Astrocyte (in vitro differentiated cells and primary cell): Measurements from ENCODE around the gene SYCE1L. TPM values are rescaled to one million over a fixed set of nuclear protein-coding genes. Genes with fewer than 3 reads are reported as not detected.

Source experiments
- DNase-seq: peaks from one replicate; pipeline ENCODE4 v3.0.0-alpha.2; 2010; ENCODE audit warnings: low read depth
- FAIRE-seq: peaks from 2 replicates; lab custom pipeline; 2011; peaks lifted over from hg19 to GRCh38; lab: Jason Lieb, UNC
- H2AFZ ChIP-seq: 2 replicates; pipeline ENCODE4 v1.6.0; 2012; ENCODE audit warnings: low read depth, low read length, inconsistent platforms
- H3K27ac ChIP-seq: 2 replicates; pipeline ENCODE4 v1.5.1; 2011; ENCODE audit warnings: low read depth, low read length, inconsistent platforms
- H3K27me3 ChIP-seq: 2 replicates; pipeline ENCODE4 v1.6.0; 2011; ENCODE audit warnings: low read length, inconsistent platforms; ENCODE audit not compliant: insufficient read depth
- H3K36me3 ChIP-seq: 2 replicates; pipeline ENCODE4 v1.5.1; 2011; ENCODE audit warnings: low read length, inconsistent platforms; ENCODE audit not compliant: insufficient read depth
- H3K4me1 ChIP-seq: 2 replicates; pipeline ENCODE4 v1.5.1; 2011; ENCODE audit warnings: low read length, inconsistent platforms; ENCODE audit not compliant: insufficient read depth
- H3K4me2 ChIP-seq: 2 replicates; pipeline ENCODE4 v1.6.0; 2012; ENCODE audit warnings: low read length, inconsistent platforms
- H3K4me3 ChIP-seq: 2 replicates; pipeline ENCODE4 v1.5.1; 2011; ENCODE audit warnings: low read depth, mild to moderate bottlenecking, low read length, inconsistent platforms; ENCODE audit not compliant: insufficient read depth
- H3K79me2 ChIP-seq: 2 replicates; pipeline ENCODE4 v1.6.0; 2012; ENCODE audit warnings: mild to moderate bottlenecking, low read length, inconsistent platforms; ENCODE audit not compliant: insufficient read depth
- H3K9ac ChIP-seq: 2 replicates; pipeline ENCODE4 v1.6.0; 2012; ENCODE audit warnings: mild to moderate bottlenecking, low read length, inconsistent platforms
- H3K9me3 ChIP-seq: 2 replicates; pipeline ENCODE4 v1.5.1; 2012; ENCODE audit warnings: low read depth, mild to moderate bottlenecking, low read length, inconsistent platforms; ENCODE audit not compliant: insufficient read depth
- H4K20me1 ChIP-seq: 2 replicates; pipeline ENCODE4 v1.6.0; 2012; ENCODE audit warnings: low read length, inconsistent platforms; ENCODE audit not compliant: insufficient read depth
- H3K27ac Mint-ChIP-seq: one replicate; pipeline ENCODE4 v1.8.0; 2021; ENCODE audit warnings: mild to moderate bottlenecking, mixed read lengths; ENCODE audit not compliant: unreplicated experiment
- H3K27me3 Mint-ChIP-seq: one replicate; pipeline ENCODE4 v1.8.0; 2021; ENCODE audit warnings: low read depth, mixed read lengths; ENCODE audit not compliant: unreplicated experiment
- H3K36me3 Mint-ChIP-seq: one replicate; pipeline ENCODE4 v1.8.0; 2021; ENCODE audit warnings: low read depth, mixed read lengths; ENCODE audit not compliant: unreplicated experiment
- H3K4me1 Mint-ChIP-seq: one replicate; pipeline ENCODE4 v1.8.0; 2021; ENCODE audit warnings: low read depth, mixed read lengths; ENCODE audit not compliant: unreplicated experiment
- H3K4me3 Mint-ChIP-seq: one replicate; pipeline ENCODE4 v1.8.0; 2021; ENCODE audit warnings: mild to moderate bottlenecking, moderate library complexity, mixed read lengths; ENCODE audit not compliant: unreplicated experiment
- H3K9me3 Mint-ChIP-seq: one replicate; pipeline ENCODE4 v1.8.0; 2021; ENCODE audit warnings: mild to moderate bottlenecking, mixed read lengths; ENCODE audit not compliant: unreplicated experiment
- CTCF ChIP-seq: IDR thresholded peaks from 2 replicates; pipeline ENCODE4 v1.5.1; 2011; ENCODE audit warnings: low read depth, mild to moderate bottlenecking, inconsistent platforms, low read length, moderate library complexity; ENCODE audit not compliant: insufficient read depth
- EZH2 ChIP-seq: IDR thresholded peaks from 2 replicates; pipeline ENCODE4 v1.6.1; 2012; ENCODE audit warnings: mild to moderate bottlenecking, low read length, inconsistent platforms; ENCODE audit not compliant: insufficient read depth
- total RNA-seq: library from RNA; stranded (reverse); gene quantifications from 2 replicates; pipeline ENCODE4 v1.2.1, GENCODE V29; 2021

The SYCE1L gene
- total RNA-seq, 1 donor from 2014 or later = 5.2 TPM

GRCh38 chr16:77197747-77198146 lies 1.5 kb upstream of the SYCE1L start:
- Mint-ChIP-seq H3K36me3 (peaks cover 15% of the 10 kb centered on the region), H3K4me3 (no peak overlapping the region), H3K27me3 (no peaks in the 10 kb centered on the region), H3K4me1 (no peaks in the 10 kb centered on the region), H3K9me3 (no peaks in the 10 kb centered on the region), H3K27ac (no peak overlapping the region)
- H3K4me1 ChIP-seq = no peaks in the 10 kb centered on the region
- peaks cover 22% of the 10 kb centered on the region for H3K79me2 ChIP-seq
- no peaks in the 10 kb centered on the region for H3K27me3 ChIP-seq
- TF ChIP-seq EZH2 (no peak), CTCF (no peak)
- H3K4me3 ChIP-seq = no peak overlapping the region
- no peak overlapping the region for H3K27ac ChIP-seq
- H3K9me3 ChIP-seq = no peaks in the 10 kb centered on the region
- DNase-seq (no peak), FAIRE-seq (no peak)
- H3K36me3 ChIP-seq = peaks cover 15% of the 10 kb centered on the region
- peaks cover under 1% of the 10 kb centered on the region for H4K20me1 ChIP-seq
- no peak overlapping the region for H3K9ac ChIP-seq
- no peak overlapping the region for H2AFZ ChIP-seq
- H3K4me2 ChIP-seq = no peak overlapping the region

DNA sequence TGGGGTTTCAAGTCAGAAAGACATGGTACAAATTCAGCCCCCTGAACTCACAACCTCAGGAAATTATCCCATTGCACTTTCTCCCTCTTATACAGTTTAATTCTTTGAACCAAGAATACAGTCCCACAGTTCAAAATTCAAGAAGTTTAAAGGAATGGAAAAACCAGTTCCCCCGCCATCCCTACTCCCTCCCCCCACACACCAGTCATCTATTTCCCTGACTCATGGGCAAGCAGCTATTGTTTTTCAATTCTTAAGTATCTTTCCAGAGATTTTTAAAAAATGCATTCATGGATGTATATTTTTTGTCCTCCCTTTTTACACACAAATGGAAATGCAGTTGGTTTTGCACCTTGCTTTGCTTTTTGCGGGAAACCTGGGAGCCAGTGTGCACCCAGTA lies 7.3 kb downstream of the SYCE1L start:
- Histone ChIP-seq H2AFZ (no peak overlapping the region), H4K20me1 (no peaks in the 10 kb centered on the region), H3K27ac (no peak overlapping the region), H3K27me3 (no peaks in the 10 kb centered on the region), H3K79me2 (no peaks in the 10 kb centered on the region), H3K4me1 (no peaks in the 10 kb centered on the region), H3K36me3 (no peaks in the 10 kb centered on the region), H3K4me3 (no peak overlapping the region), H3K4me2 (no peak overlapping the region), H3K9me3 (no peaks in the 10 kb centered on the region), H3K9ac (no peak overlapping the region)
- H3K4me3 Mint-ChIP-seq = no peak overlapping the region
- H3K4me1 Mint-ChIP-seq = peaks cover 8% of the 10 kb centered on the region
- H3K27me3 Mint-ChIP-seq = peaks cover 3% of the 10 kb centered on the region
- no peak overlapping the region for H3K27ac Mint-ChIP-seq
- TF ChIP-seq CTCF (no peak), EZH2 (no peak)
- H3K9me3 Mint-ChIP-seq = no peaks in the 10 kb centered on the region
- H3K36me3 Mint-ChIP-seq = no peaks in the 10 kb centered on the region
- DNase-seq (no peak), FAIRE-seq (no peak)

GRCh38 chr16:77207030-77207429 lies 7.8 kb downstream of the SYCE1L start:
- H3K27me3 ChIP-seq = no peaks in the 10 kb centered on the region
- H3K36me3 ChIP-seq = no peaks in the 10 kb centered on the region
- Mint-ChIP-seq H3K4me1 (peaks cover 8% of the 10 kb centered on the region), H3K9me3 (no peaks in the 10 kb centered on the region), H3K36me3 (no peaks in the 10 kb centered on the region), H3K27me3 (peaks cover 6% of the 10 kb centered on the region), H3K4me3 (no peak overlapping the region), H3K27ac (no peak overlapping the region)
- TF ChIP-seq EZH2 (no peak), CTCF (no peak)
- no peak overlapping the region for H2AFZ ChIP-seq
- no peak overlapping the region for H3K4me2 ChIP-seq
- no peaks in the 10 kb centered on the region for H4K20me1 ChIP-seq
- no peaks in the 10 kb centered on the region for H3K79me2 ChIP-seq
- H3K27ac ChIP-seq = no peak overlapping the region
- no peak overlapping the region for H3K9ac ChIP-seq
- H3K4me3 ChIP-seq = no peak overlapping the region
- FAIRE-seq (no peak), DNase-seq (no peak)
- no peaks in the 10 kb centered on the region for H3K4me1 ChIP-seq
- no peaks in the 10 kb centered on the region for H3K9me3 ChIP-seq
